ENCODE results near the gene RAD51AP2. TPM values are rescaled to one million over a fixed set of nuclear protein-coding genes. Genes with fewer than 3 reads are reported as not detected.

The RAD51AP2 gene
- total and polyA plus RNA-seq, 11 donors, result 0.07 to 0.19 (median 0.16) TPM; not detected in 2

DNA sequence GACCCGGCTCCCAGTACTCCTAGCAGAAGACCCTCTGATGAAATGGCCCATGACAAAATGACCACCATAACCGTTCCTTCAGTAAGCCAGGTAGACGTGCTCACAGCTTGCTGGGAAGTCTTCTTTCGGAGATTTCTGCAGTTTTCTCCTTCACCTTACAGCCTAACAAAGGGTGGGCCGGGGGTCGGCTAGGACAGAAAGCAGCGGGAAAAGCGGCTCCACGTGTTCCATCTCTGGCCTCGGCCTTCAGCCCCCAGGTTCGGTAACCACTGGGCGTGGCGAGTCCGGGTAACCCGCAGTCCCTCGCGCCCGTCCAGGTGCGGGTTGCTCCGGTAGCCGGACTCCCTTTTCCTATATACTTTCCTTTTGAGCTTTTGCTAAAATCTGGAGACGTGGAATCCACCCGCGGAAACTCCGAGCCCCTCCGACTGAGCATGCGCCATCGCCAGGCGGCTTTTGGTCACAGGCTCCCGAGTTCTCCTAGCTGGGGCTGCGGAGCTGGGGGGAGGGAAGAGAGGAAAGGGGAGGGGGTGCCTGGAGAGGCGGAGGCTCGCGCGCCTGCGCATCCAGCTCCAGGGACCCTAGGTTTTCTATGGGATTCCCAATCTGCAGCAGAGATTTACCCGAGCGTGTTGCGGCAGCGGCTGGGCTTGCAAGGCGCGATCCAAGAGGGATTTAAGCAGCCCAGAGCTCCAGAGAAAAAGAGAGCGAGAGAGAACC is 22.0 kb upstream of the RAD51AP2 start, which contains the start of gene VSNL1:
TSS of gene VSNL1 (plus strand) at position 604 of the 720 bp plus-strand sequence. CDS start 51,379 bp downstream, outside the sequence.
- 0 to 1% (median 1%) methylated on average over 31 to 43 of the region's 43 CpGs for WGBS, 4 donors
- DNase-seq (peak; percentile 78 to 86 (median 84)), ATAC-seq (peak; percentile 83 to 88 (median 84))
- Histone ChIP-seq H3K36me3 (no peaks in the 10 kb centered on the region), H3K9me3 (no peaks in the 10 kb centered on the region), H3K4me1 (peaks cover 0 to 13% (median 2%) of the 10 kb centered on the region in 12 donors), H3K27me3 (peaks cover 0 to 74% (median 26%) of the 10 kb centered on the region in 9 donors), H3K4me3 (peak within 1 kb of the TSS; percentile 42 to 72 (median 57)), H3K27ac (peak within 1 kb of the TSS; percentile 68 to 93 (median 83))
- TF ChIP-seq, protein P1, sequence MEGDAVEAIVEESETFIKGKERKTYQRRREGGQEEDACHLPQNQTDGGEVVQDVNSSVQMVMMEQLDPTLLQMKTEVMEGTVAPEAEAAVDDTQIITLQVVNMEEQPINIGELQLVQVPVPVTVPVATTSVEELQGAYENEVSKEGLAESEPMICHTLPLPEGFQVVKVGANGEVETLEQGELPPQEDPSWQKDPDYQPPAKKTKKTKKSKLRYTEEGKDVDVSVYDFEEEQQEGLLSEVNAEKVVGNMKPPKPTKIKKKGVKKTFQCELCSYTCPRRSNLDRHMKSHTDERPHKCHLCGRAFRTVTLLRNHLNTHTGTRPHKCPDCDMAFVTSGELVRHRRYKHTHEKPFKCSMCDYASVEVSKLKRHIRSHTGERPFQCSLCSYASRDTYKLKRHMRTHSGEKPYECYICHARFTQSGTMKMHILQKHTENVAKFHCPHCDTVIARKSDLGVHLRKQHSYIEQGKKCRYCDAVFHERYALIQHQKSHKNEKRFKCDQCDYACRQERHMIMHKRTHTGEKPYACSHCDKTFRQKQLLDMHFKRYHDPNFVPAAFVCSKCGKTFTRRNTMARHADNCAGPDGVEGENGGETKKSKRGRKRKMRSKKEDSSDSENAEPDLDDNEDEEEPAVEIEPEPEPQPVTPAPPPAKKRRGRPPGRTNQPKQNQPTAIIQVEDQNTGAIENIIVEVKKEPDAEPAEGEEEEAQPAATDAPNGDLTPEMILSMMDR (IDR thresholded peaks at IDR 0.05), result no peak
- TF ChIP-seq POLR2A (IDR thresholded peaks at IDR 0.05), result no peak
- intact Hi-C loops (cut with DNase I), result loop anchor here in 4 of 10 donors (5.0 to 10.0 kb wide), 3 partner anchors 105 to 122 kb away; no protein-coding TSS in a partner anchor

DNA sequence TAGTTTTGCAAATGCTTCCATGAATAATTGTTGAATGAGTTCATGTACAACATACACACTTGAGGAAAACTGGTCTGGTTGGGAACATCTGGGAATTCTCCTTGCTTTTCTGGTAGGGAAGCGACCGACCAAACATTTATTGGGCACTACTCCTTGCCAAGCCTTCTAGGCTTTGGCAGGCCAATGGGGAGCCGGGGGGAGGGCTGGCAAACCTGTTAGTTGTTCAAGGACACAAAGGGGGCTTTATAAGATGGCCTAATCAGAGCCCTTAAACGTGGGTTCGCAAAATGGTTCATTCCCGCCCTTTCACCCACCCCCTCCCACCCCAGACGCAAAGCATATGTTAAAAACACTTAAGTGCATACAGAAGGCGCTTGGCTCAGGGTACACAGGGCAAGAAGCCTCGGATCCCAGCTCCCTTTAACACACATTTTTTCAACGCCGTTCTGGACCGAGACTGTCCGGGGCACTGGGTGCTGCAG is 21.4 kb upstream of the RAD51AP2 start:
- intact Hi-C loops (cut with DNase I), result loop anchor here in 5 of 10 donors (2.0 to 10.0 kb wide), 6 partner anchors 21 to 123 kb away; partner anchors contain the start of gene RAD51AP2 (in 1 of the 5)
- Histone ChIP-seq H3K4me3 (peak overlapping the region; percentile 42 to 72 (median 57)), H3K27ac (peak overlapping the region; percentile 68 to 93 (median 83)), H3K27me3 (peaks cover 0 to 74% (median 26%) of the 10 kb centered on the region in 9 donors), H3K36me3 (no peaks in the 10 kb centered on the region), H3K4me1 (peaks cover 0 to 13% (median 2%) of the 10 kb centered on the region in 12 donors), H3K9me3 (no peaks in the 10 kb centered on the region)
- ATAC-seq, result peak; percentile 56 to 68 (median 62)
- TF ChIP-seq, protein P1 (IDR thresholded peaks at IDR 0.05), result no peak
- no peak for TF ChIP-seq POLR2A (IDR thresholded peaks at IDR 0.05)
- WGBS, 4 donors, result 1 to 11% (median 2%) methylated on average over 9 to 13 of the region's 13 CpGs
- DNase-seq, result peak in 4 of 5 donors; percentile 33 to 55 (median 44)

DNA sequence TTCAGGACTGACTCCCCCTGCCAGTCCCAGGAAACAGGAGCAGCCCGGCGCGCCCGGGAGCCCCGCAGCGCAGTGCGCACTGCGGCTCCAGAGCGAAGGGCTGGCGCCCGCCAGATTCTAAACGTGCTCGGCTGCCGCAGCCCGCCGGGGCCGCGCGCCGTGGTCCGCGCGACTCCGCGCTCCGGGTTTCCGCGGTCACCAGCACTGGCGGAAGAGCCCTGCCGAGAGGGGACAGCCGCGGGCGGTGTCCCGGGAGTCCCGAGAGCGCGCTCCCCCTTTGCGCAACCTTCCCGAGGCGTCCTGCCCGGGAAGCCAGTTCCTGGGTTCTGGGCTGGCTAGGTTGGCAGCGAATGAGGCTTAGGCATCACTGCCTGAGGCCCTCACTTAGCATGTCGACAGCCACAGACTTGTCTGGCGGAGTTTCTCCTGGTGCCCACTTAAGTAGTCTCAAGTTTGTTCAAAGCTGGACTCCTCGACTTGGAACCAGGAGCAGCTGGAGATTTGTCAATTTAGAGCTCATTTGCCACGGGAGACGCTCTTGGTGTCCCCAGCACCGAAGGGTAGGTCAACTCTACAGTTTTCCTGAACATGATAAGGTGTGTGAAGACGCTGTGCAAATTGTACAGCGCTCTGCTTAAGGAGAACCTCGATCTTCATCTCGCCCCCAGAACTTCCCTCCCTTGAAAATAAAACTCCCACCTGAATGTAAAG is 20.8 kb upstream of the RAD51AP2 start:
- Histone ChIP-seq H3K27ac (peak overlapping the region; percentile 68 to 93 (median 83)), H3K27me3 (peaks cover 0 to 68% (median 26%) of the 10 kb centered on the region in 9 donors), H3K36me3 (no peaks in the 10 kb centered on the region), H3K4me3 (peak overlapping the region; percentile 42 to 72 (median 57)), H3K4me1 (peaks cover 0 to 13% (median 2%) of the 10 kb centered on the region in 12 donors), H3K9me3 (no peaks in the 10 kb centered on the region)
- 1 to 2% (median 1%) methylated on average over 26 to 52 of the region's 52 CpGs for WGBS, 4 donors
- intact Hi-C loops (cut with DNase I), result loop anchor here in 3 of 10 donors (2.0 kb wide), 3 partner anchors 20 to 108 kb away; partner anchors contain the start of gene RAD51AP2 (in 1 of the 3)
- TF ChIP-seq, protein P1 (IDR thresholded peaks at IDR 0.05), result no peak
- TF ChIP-seq POLR2A (IDR thresholded peaks at IDR 0.05), result peak in 1 of 2 donors; percentile 15
- DNase-seq (peak; percentile 66 to 87 (median 82)), ATAC-seq (peak; percentile 79 to 93 (median 90))

All from heart left ventricle (tissue), 16 donors.